ENCODE measurements around the gene PDE1C. TPM values are rescaled to one million over a fixed set of nuclear protein-coding genes. Genes with fewer than 3 reads are reported as not detected.

PDE1C gene
- total RNA-seq, 1 donor from 2014 or later = 15.5 TPM

- ATAC-seq (no peak), DNase-seq (no peak)
- H3K4me1 ChIP-seq = no peaks in the 10 kb centered on the region
- no peaks in the 10 kb centered on the region for H3K9me3 ChIP-seq
- no peaks in the 10 kb centered on the region for H3K27me3 ChIP-seq (ENCODE audit: low read depth)
- H3K27ac ChIP-seq = no peak overlapping the region
- TF ChIP-seq CTCF (IDR thresholded peaks at IDR 0.05) = no peak
- intact Hi-C loops (cut with DNase I) = no loop called here
- no peak overlapping the region for H3K4me3 ChIP-seq
- H3K36me3 ChIP-seq = no peaks in the 10 kb centered on the region
These were observed 19.1 kb downstream of the PDE1C start for GRCh38 chr7:32051128-32051527.

GRCh38 chr7:32049599-32049998 lies 20.6 kb downstream of the PDE1C start:
- DNase-seq (no peak), ATAC-seq (no peak)
- Histone ChIP-seq H3K27ac (no peak overlapping the region), H3K36me3 (no peaks in the 10 kb centered on the region), H3K9me3 (no peaks in the 10 kb centered on the region), H3K4me3 (no peak overlapping the region), H3K27me3 (ENCODE audit: low read depth) (no peaks in the 10 kb centered on the region), H3K4me1 (no peaks in the 10 kb centered on the region)
- TF ChIP-seq CTCF (IDR thresholded peaks at IDR 0.05) = no peak
- intact Hi-C loops (cut with DNase I) = no loop called here

- Histone ChIP-seq H3K27ac (no peak overlapping the region), H3K36me3 (no peaks in the 10 kb centered on the region), H3K27me3 (ENCODE audit: low read depth) (no peaks in the 10 kb centered on the region), H3K4me1 (no peaks in the 10 kb centered on the region), H3K4me3 (no peak overlapping the region), H3K9me3 (no peaks in the 10 kb centered on the region)
- intact Hi-C loops (cut with DNase I) = no loop called here
- DNase-seq (no peak), ATAC-seq (no peak)
- TF ChIP-seq CTCF (IDR thresholded peaks at IDR 0.05) = no peak
These were observed 21.2 kb downstream of the PDE1C start for GRCh38 chr7:32048970-32049491.

- Histone ChIP-seq H3K4me3 (no peak overlapping the region), H3K9me3 (no peaks in the 10 kb centered on the region), H3K4me1 (no peaks in the 10 kb centered on the region), H3K27ac (no peak overlapping the region), H3K27me3 (ENCODE audit: low read depth) (no peaks in the 10 kb centered on the region), H3K36me3 (no peaks in the 10 kb centered on the region)
- no peak for TF ChIP-seq CTCF (IDR thresholded peaks at IDR 0.05)
- intact Hi-C loops (cut with DNase I) = no loop called here
- no peak for DNase-seq
- ATAC-seq = peak in 1 of 2 donors; percentile 65
These were observed 22.4 kb downstream of the PDE1C start for GRCh38 chr7:32047801-32048200.

- Histone ChIP-seq H3K4me3 (no peak overlapping the region), H3K9me3 (no peaks in the 10 kb centered on the region), H3K36me3 (no peaks in the 10 kb centered on the region), H3K27ac (no peak overlapping the region), H3K27me3 (ENCODE audit: low read depth) (no peaks in the 10 kb centered on the region), H3K4me1 (no peaks in the 10 kb centered on the region)
- DNase-seq = no peak
- no peak for TF ChIP-seq CTCF (IDR thresholded peaks at IDR 0.05)
- ATAC-seq = no peak
- intact Hi-C loops (cut with DNase I) = no loop called here
These were observed 23.1 kb downstream of the PDE1C start for GRCh38 chr7:32047075-32047474.

- H3K27ac ChIP-seq = no peak overlapping the region
- no peak for TF ChIP-seq CTCF (IDR thresholded peaks at IDR 0.05)
- intact Hi-C loops (cut with DNase I) = no loop called here
These were observed 25.0 kb downstream of the PDE1C start for GRCh38 chr7:32045228-32045627.

More at GRCh38 chr7:32045228-32045627, 25.0 kb downstream of the PDE1C start:
- ATAC-seq (no peak), DNase-seq (no peak)
- Histone ChIP-seq H3K9me3 (no peaks in the 10 kb centered on the region), H3K36me3 (no peaks in the 10 kb centered on the region), H3K4me1 (no peaks in the 10 kb centered on the region), H3K4me3 (no peak overlapping the region), H3K27me3 (ENCODE audit: low read depth) (no peaks in the 10 kb centered on the region)

All from lower lobe of right lung (tissue), 2 donors.